ENCODE results near the gene TXNIP.

DNA sequence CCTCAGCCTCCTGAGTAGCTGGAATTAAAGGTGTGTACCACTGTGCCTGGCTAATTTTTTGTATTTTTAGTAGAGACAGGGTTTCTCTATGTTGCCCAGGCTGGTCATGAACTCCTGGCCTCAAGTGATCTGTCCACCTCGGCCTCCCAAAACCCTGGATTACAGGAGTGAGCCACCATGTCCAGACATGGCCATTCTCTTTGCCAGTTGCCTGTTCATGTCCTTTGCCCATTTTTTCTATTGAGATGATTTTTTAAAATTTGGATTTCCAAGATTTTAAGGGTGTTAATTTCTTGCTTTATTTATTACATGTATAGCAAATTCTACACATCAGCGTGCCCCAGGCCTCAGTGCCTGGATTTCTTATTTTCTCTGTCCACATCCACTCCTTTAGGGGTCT, 29.1 kb downstream of the TXNIP start:
- TF ChIP-seq, protein P1, sequence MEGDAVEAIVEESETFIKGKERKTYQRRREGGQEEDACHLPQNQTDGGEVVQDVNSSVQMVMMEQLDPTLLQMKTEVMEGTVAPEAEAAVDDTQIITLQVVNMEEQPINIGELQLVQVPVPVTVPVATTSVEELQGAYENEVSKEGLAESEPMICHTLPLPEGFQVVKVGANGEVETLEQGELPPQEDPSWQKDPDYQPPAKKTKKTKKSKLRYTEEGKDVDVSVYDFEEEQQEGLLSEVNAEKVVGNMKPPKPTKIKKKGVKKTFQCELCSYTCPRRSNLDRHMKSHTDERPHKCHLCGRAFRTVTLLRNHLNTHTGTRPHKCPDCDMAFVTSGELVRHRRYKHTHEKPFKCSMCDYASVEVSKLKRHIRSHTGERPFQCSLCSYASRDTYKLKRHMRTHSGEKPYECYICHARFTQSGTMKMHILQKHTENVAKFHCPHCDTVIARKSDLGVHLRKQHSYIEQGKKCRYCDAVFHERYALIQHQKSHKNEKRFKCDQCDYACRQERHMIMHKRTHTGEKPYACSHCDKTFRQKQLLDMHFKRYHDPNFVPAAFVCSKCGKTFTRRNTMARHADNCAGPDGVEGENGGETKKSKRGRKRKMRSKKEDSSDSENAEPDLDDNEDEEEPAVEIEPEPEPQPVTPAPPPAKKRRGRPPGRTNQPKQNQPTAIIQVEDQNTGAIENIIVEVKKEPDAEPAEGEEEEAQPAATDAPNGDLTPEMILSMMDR (IDR thresholded peaks at IDR 0.05) = no peak
- no peak for TF ChIP-seq POLR2AphosphoS5 (IDR thresholded peaks at IDR 0.05; ENCODE audit: insufficient read depth in 1 of 2, low read depth in 1 of 2)
- TF ChIP-seq POLR2A (IDR thresholded peaks at IDR 0.05) = no peak

Data from vagina (tissue), 2 donors.